ENCODE measurements around the gene ZC3H7A.

Gene ZC3H7A

DNA sequence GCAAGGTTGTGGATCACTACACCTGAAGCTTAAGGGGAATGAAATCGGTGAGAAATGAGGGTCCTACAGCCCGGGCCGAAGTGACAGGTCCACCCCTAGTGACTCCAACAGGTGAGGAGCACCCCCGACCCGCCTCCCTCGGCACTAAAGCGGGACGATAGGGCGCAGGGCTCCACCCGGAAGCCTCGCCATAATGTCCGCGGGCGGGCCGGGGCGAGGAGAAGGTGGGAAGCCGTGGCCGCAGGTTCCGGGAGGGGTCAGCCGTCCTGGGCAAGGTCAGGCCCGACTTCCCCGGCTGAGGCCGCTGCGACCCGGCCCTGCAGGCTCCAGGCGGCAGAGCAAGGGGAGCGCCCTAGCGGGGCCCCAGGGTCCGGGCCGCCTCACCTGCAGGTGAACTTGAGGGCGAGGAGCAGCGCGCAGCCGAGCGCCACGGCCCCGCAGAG is 54.9 kb downstream of the ZC3H7A start (continued):
- TF ChIP-seq PRDM10 (tag by site-specific recombination; IDR thresholded peaks at IDR 0.05) (no peak; the same call in none of the 2 replicates), ZEB2 (tag by site-specific recombination; IDR thresholded peaks at IDR 0.05) (0 out of 2 replicates have a peak, but pooled peaks have one; percentile 29), ZBTB48 (tag by site-specific recombination; IDR thresholded peaks at IDR 0.05) (0 out of 2 replicates have a peak, but pooled peaks have one; percentile 8), ZNF324 (tag by site-specific recombination; IDR thresholded peaks at IDR 0.05) (0 out of 2 replicates have a peak, but pooled peaks have one; percentile 5), YY2 (tag by site-specific recombination; IDR thresholded peaks at IDR 0.05) (no peak)

DNA sequence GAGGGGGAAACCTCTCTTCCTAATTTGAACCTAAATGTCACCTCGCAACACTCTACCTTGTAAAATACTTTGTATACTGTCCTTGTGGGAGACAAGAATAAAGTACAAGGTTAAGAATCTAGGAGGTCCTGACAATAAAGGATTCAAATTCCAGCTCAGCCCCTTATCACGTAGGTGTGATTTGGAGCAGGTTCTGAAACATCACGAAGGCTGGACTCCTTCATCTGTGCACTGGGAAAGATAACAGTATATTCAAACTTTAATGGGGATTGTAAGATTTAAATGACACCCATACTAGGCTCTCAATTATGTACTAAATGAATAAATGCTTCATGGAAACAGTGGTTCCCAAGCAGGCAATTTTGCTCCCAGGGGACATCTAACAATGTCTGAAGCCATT is 56.5 kb downstream of the ZC3H7A start:
- peaks cover 9% of the 10 kb centered on the region for H3K4me1 ChIP-seq (ENCODE audit: control insufficient read depth, insufficient read depth, low read length)
- no peaks in the 10 kb centered on the region for H3K9me3 ChIP-seq (ENCODE audit: control insufficient read depth, insufficient read depth, low read depth, low read length)
- POLR2A ChIA-PET, result interaction anchor here (0.6 kb wide), 1 partner anchor 81 kb away, joined by 4 read pairs; no protein-coding TSS in a partner anchor
- TF ChIP-seq ZNF416 (tag by site-specific recombination; IDR thresholded peaks at IDR 0.05) (no peak), GLIS1 (tag by site-specific recombination; IDR thresholded peaks at IDR 0.05) (peak; percentile 47; the same call in 1 of the 2 replicates), ZNF600 (tag by site-specific recombination; IDR thresholded peaks at IDR 0.05) (peak; percentile 71; the same call in 1 of the 2 replicates), IKZF3 (tag by site-specific recombination; IDR thresholded peaks at IDR 0.05) (no peak), ZNF292 (tag by site-specific recombination; IDR thresholded peaks at IDR 0.05; ENCODE audit: borderline replicate concordance, low read depth) (no peak), OSR2 (tag by site-specific recombination; IDR thresholded peaks at IDR 0.05) (peak; percentile 46; the same call in 1 of the 2 replicates), ZNF18 (tag by site-specific recombination; IDR thresholded peaks at IDR 0.05) (0 out of 2 replicates have a peak, but pooled peaks have one; percentile 35), ZBTB7A (tag by site-specific recombination; IDR thresholded peaks at IDR 0.05; ENCODE audit: low read depth) (no peak), ZNF664 (tag by site-specific recombination; IDR thresholded peaks at IDR 0.05) (no peak), SP3 (tag by site-specific recombination; IDR thresholded peaks at IDR 0.05) (no peak), HOXA7 (CRISPR knock-in tag; IDR thresholded peaks at IDR 0.05; ENCODE audit: borderline replicate concordance) (no peak)
- H3K36me3 ChIP-seq (ENCODE audit: control insufficient read depth in 2 of 2, insufficient read depth in 1 of 2, low read length in 2 of 2), result peaks cover 3 to 13% of the 10 kb centered on the region in 2 experiments; a peak in 2 of 3 replicates
- H3K27ac ChIP-seq (ENCODE audit: extremely low read depth, low read depth, low read length), result no peak overlapping the region
- no peak overlapping the region for H3K4me3 ChIP-seq (ENCODE audit: low read depth, low read length)
- CTCF ChIA-PET, result interaction anchor here (0.5 to 0.6 kb wide), 2 partner anchors 32 to 86 kb away, joined by 3 to 5 read pairs; no protein-coding TSS in a partner anchor

- POLR2A ChIA-PET, result no interaction called here
- no peaks in the 10 kb centered on the region for H3K9me3 ChIP-seq (ENCODE audit: control insufficient read depth, insufficient read depth, low read depth, low read length)
- H3K4me1 ChIP-seq (ENCODE audit: control insufficient read depth, insufficient read depth, low read length), result peaks cover 9% of the 10 kb centered on the region
- H3K27ac ChIP-seq (ENCODE audit: extremely low read depth, low read depth, low read length), result no peak overlapping the region
- H3K36me3 ChIP-seq (ENCODE audit: control insufficient read depth in 2 of 2, insufficient read depth in 1 of 2, low read length in 2 of 2), result peaks cover 5 to 27% of the 10 kb centered on the region in 2 experiments; a peak in 2 of 3 replicates
- H3K4me3 ChIP-seq (ENCODE audit: low read depth, low read length), result no peak overlapping the region
- CTCF ChIA-PET, result interaction anchor here (0.7 to 0.9 kb wide), 3 partner anchors 271 to 343 kb away, joined by 3 read pairs; no protein-coding TSS in a partner anchor
- TF ChIP-seq, protein P1, sequence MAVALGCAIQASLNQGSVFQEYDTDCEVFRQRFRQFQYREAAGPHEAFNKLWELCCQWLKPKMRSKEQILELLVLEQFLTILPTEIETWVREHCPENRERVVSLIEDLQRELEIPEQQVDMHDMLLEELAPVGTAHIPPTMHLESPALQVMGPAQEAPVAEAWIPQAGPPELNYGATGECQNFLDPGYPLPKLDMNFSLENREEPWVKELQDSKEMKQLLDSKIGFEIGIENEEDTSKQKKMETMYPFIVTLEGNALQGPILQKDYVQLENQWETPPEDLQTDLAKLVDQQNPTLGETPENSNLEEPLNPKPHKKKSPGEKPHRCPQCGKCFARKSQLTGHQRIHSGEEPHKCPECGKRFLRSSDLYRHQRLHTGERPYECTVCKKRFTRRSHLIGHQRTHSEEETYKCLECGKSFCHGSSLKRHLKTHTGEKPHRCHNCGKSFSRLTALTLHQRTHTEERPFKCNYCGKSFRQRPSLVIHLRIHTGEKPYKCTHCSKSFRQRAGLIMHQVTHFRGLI (tag by site-specific recombination; IDR thresholded peaks at IDR 0.05), result no peak
- TF ChIP-seq ZBTB8A (tag by site-specific recombination; IDR thresholded peaks at IDR 0.05) (no peak), ZNF366 (tag by site-specific recombination; conservative IDR thresholded peaks at IDR 0.05) (no peak), ZNF350 (tag by site-specific recombination; IDR thresholded peaks at IDR 0.05) (no peak), ZNF155 (tag by site-specific recombination; IDR thresholded peaks at IDR 0.05) (no peak), ZNF621 (tag by site-specific recombination; IDR thresholded peaks at IDR 0.05) (no peak), ZNF473 (tag by site-specific recombination; IDR thresholded peaks at IDR 0.05) (no peak), ZNF76 (tag by site-specific recombination; IDR thresholded peaks at IDR 0.05; ENCODE audit: borderline replicate concordance, low read depth) (no peak), ZNF37A (tag by site-specific recombination; IDR thresholded peaks at IDR 0.05) (no peak), ZBTB48 (tag by site-specific recombination; IDR thresholded peaks at IDR 0.05) (no peak)
Observed at GRCh38 chr16:11738742-11739544, 58.1 kb downstream of the ZC3H7A start.
